Stimulated activated naive CD8-positive, alpha-beta T cell treated with anti-CD3 and anti-CD28 coated beads, Interleukin-15, Interleukin-2, amounts not matched to agents 100 ng/mL and 50 ng/mL, for 24 hours (primary cell): ENCODE results near the gene HIRIP3.

Experiments
- H3K27ac Mint-ChIP-seq: one replicate; pipeline ENCODE4 v1.8.0; 2021; ENCODE audit warnings: mild to moderate bottlenecking, mixed read lengths
- H3K27me3 Mint-ChIP-seq: one replicate; pipeline ENCODE4 v1.8.0; 2021; ENCODE audit warnings: mixed read lengths
- H3K36me3 Mint-ChIP-seq: one replicate; pipeline ENCODE4 v1.8.0; 2021; ENCODE audit warnings: low read depth, mixed read lengths
- H3K4me1 Mint-ChIP-seq: one replicate; pipeline ENCODE4 v1.8.0; 2021; ENCODE audit warnings: low read depth, mixed read lengths
- H3K4me3 Mint-ChIP-seq: one replicate; pipeline ENCODE4 v1.8.0; 2021; ENCODE audit warnings: mild to moderate bottlenecking, mixed read lengths
- H3K9me3 Mint-ChIP-seq: one replicate; pipeline ENCODE4 v1.8.0; 2021; ENCODE audit warnings: mixed read lengths

The HIRIP3 gene

DNA sequence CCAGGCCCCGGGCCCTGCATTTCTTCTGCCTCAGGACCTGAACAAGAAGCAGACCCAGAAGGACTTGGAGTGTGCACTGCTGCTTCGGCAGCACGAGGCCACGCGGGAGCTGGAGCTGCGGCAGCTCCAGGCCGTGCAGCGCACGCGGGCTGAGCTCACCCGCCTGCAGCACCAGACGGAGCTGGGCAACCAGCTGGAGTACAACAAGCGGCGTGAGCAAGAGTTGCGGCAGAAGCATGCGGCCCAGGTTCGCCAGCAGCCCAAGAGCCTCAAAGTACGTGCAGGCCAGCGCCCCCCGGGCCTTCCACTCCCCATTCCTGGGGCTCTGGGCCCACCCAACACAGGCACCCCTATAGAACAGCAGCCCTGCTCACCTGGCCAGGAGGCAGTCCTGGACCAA, 9.2 kb downstream of the HIRIP3 start:
- no peaks in the 10 kb centered on the region for H3K4me1 Mint-ChIP-seq
- peaks cover 64% of the 10 kb centered on the region for H3K36me3 Mint-ChIP-seq
- H3K9me3 Mint-ChIP-seq: no peaks in the 10 kb centered on the region
- no peak overlapping the region for H3K4me3 Mint-ChIP-seq
- H3K27ac Mint-ChIP-seq: no peak overlapping the region
- H3K27me3 Mint-ChIP-seq: no peaks in the 10 kb centered on the region

DNA sequence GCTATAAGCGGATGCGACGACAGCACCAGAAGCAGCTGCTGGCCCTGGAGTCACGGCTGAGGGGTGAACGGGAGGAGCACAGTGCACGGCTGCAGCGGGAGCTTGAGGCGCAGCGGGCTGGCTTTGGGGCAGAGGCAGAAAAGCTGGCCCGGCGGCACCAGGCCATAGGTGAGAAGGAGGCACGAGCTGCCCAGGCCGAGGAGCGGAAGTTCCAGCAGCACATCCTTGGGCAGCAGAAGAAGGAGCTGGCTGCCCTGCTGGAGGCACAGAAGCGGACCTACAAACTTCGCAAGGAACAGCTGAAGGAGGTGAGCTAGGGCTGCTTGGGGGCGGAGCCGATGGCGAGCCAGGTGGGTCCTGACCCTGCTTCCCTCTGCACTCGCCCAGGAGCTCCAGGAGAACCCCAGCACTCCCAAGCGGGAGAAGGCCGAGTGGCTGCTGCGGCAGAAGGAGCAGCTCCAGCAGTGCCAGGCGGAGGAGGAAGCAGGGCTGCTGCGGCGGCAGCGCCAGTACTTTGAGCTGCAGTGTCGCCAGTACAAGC, 10.1 kb downstream of the HIRIP3 start:
- Mint-ChIP-seq H3K4me3 (no peak overlapping the region), H3K4me1 (no peaks in the 10 kb centered on the region), H3K9me3 (no peaks in the 10 kb centered on the region), H3K27ac (no peak overlapping the region), H3K27me3 (no peaks in the 10 kb centered on the region), H3K36me3 (peaks cover 67% of the 10 kb centered on the region)

DNA sequence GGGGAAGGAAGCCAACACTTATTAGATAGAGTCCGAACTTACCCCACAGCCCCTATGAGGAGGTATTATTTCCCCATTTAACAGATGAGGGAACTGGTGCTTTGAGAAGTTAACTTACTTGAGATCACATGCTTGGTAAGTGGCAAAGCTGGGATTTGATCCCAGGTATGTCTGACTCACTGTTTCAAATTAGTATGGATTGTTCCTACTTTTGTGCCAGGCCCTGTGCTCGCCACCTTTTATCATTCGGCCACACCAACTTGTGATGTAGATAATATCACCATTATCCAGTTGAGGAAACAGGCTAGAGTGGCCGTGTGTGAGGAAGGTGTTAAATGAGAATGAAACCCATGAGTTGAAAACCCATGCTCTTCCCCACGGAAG, 10.7 kb downstream of the HIRIP3 start:
- Mint-ChIP-seq H3K27ac (no peak overlapping the region), H3K27me3 (no peaks in the 10 kb centered on the region), H3K9me3 (no peaks in the 10 kb centered on the region), H3K36me3 (peaks cover 65% of the 10 kb centered on the region), H3K4me1 (no peaks in the 10 kb centered on the region), H3K4me3 (no peak overlapping the region)

DNA sequence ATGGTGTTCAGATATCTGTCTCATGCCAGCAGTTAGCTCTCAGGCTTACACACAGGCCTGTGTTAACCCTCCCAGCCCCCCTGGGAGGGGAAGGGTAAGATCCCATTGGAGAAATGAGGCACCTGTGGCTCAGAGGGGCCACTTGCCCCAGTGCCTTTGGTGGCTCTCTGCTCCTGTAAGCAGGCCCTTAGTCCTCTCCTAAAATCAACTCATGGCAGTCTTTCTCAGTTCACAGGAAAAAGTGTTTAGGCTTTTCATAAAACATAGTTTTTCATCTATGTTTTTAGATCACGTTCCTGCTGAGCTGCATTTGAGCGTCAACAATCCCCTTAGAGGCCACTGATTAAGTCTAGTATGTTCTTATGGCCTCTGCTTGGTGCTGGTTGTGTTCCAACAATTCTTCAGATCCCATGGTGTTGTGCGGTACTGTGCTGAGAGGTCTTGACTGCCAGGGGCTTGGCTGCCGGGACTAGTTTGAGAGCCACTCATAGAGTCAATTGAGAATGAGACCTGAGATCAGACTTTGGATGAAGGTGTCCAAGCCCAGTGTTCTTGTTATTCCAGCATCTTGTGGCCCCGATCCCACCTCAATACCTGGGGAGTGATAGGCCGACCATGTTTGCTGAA, 11.2 kb downstream of the HIRIP3 start:
- no peaks in the 10 kb centered on the region for H3K4me1 Mint-ChIP-seq
- H3K9me3 Mint-ChIP-seq: no peaks in the 10 kb centered on the region
- H3K4me3 Mint-ChIP-seq: no peak overlapping the region
- no peak overlapping the region for H3K27ac Mint-ChIP-seq
- no peaks in the 10 kb centered on the region for H3K27me3 Mint-ChIP-seq
- peaks cover 66% of the 10 kb centered on the region for H3K36me3 Mint-ChIP-seq

DNA sequence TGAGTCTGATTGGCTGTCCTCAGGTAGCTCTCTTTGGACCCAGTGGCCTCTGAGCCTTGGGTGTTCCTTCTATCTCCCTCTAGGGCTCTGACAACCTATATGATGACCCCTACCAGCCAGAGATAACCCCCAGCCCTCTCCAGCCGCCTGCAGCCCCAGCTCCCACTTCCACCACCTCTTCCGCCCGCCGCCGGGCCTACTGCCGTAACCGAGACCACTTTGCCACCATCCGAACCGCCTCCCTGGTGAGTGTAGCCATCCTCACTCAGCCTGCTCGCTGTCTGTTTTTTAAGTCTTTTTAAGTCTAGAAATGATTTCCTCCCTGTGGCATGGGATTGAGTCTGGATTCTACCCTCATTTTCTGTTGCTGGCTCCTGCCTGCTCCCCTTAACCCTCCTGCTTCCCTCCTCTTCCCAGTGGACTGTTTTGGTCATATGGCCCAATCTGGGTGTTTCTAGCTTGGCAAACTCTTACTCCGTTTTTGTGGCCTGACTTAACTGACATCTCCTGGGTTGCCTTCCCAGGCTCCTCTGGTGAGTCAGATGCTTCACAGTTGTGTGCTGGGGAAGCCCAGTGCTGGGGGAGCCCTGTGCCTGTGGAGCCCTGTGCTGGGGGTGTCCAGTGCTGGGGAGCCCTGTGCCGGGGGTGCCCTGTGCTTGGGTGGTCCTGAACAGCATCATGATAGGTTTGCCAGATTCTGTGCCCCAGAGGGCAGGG, 11.8 kb downstream of the HIRIP3 start:
- H3K27ac Mint-ChIP-seq: no peak overlapping the region
- H3K4me3 Mint-ChIP-seq: no peak overlapping the region
- peaks cover 70% of the 10 kb centered on the region for H3K36me3 Mint-ChIP-seq
- no peaks in the 10 kb centered on the region for H3K27me3 Mint-ChIP-seq
- no peaks in the 10 kb centered on the region for H3K4me1 Mint-ChIP-seq
- no peaks in the 10 kb centered on the region for H3K9me3 Mint-ChIP-seq

DNA sequence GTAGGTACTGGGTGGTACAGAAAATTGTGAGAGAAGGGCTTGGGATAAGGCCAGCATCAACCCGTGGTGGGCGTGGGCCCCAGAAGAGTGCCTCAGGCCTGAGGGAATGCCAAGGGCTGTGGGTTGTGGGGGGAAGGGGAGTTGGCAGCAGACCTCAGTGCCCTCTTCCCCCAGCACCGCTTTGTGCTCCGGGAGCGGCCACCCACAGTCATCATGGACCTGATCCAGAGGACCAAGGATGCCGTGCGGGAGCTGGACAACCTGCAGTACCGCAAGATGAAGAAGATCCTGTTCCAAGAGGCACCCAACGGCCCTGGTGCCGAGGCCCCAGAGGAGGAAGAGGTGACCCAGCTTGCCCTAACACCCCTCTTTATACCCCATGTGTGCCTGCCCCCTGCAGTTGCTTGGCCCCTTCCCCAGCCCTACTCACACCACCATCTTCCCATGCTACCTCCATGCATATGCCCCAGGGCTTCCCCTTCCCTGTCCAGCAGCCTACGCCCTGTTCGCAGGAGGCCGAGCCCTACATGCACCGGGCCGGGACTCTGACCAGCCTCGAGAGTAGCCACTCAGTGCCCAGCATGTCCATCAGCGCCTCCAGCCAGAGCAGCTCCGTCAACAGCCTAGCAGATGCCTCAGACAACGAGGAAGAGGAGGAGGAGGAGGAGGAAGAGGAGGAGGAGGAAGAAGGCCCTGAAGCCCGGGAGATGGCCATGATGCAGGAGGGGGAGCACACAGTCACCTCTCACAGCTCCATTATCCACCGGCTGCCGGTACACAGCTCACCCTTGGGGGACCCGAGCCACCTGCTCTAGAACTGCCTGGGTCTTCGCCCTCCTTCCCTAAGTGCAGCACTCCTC, 12.6 kb downstream of the HIRIP3 start:
- no peak overlapping the region for H3K4me3 Mint-ChIP-seq
- no peaks in the 10 kb centered on the region for H3K9me3 Mint-ChIP-seq
- no peaks in the 10 kb centered on the region for H3K4me1 Mint-ChIP-seq
- H3K36me3 Mint-ChIP-seq: peaks cover 66% of the 10 kb centered on the region
- H3K27ac Mint-ChIP-seq: no peak overlapping the region
- no peaks in the 10 kb centered on the region for H3K27me3 Mint-ChIP-seq

DNA sequence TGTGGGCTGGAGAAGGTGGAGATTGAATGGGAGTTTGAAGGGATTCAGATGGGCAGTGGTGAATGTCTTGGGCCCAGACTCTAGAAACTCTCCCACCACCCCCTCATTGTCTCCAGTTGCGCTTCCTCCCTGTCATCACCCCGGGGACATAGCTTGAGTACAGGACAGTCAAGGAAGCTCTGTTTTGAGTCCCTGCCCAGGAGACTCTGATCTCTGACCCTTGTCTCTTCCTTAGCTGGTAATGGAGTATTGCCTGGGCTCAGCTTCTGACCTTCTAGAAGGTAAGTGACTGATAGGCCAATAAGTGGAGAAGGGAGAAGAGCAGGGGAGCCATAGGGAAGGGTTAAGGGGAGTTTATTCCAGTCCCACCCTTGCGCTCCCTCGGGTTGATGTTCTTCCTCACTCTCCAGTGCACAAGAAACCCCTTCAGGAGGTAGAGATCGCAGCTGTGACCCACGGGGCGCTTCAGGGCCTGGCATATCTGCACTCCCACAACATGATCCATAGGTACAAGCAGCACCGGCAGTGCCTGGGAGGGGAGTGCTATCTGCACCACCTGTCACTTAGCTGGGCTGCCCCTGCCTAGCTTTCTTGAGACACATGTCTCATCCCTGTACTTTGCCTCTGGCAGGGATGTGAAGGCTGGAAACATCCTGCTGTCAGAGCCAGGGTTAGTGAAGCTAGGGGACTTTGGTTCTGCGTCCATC, 16.7 kb downstream of the HIRIP3 start:
- peak overlapping the region; percentile 41 for H3K27ac Mint-ChIP-seq
- H3K27me3 Mint-ChIP-seq: no peaks in the 10 kb centered on the region
- no peak overlapping the region for H3K4me3 Mint-ChIP-seq
- peaks cover 24% of the 10 kb centered on the region for H3K4me1 Mint-ChIP-seq
- no peaks in the 10 kb centered on the region for H3K9me3 Mint-ChIP-seq
- H3K36me3 Mint-ChIP-seq: peaks cover 44% of the 10 kb centered on the region

DNA sequence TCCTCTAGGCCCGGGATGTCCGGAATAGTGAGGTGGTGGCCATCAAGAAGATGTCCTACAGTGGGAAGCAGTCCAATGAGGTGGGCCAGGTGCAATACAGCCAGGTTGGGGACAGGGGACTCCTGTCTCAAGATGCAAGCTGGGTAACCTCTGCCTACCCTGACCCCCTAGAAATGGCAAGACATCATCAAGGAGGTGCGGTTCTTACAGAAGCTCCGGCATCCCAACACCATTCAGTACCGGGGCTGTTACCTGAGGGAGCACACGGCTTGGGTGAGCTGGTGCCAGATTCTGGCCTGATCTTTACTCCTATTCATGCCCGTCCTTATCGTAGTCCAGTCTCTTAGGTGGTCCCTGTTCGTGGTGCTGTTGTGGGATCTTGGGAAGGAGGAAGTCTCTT, 17.3 kb downstream of the HIRIP3 start:
- Mint-ChIP-seq H3K27ac (peak overlapping the region; percentile 41), H3K27me3 (no peaks in the 10 kb centered on the region)

DNA sequence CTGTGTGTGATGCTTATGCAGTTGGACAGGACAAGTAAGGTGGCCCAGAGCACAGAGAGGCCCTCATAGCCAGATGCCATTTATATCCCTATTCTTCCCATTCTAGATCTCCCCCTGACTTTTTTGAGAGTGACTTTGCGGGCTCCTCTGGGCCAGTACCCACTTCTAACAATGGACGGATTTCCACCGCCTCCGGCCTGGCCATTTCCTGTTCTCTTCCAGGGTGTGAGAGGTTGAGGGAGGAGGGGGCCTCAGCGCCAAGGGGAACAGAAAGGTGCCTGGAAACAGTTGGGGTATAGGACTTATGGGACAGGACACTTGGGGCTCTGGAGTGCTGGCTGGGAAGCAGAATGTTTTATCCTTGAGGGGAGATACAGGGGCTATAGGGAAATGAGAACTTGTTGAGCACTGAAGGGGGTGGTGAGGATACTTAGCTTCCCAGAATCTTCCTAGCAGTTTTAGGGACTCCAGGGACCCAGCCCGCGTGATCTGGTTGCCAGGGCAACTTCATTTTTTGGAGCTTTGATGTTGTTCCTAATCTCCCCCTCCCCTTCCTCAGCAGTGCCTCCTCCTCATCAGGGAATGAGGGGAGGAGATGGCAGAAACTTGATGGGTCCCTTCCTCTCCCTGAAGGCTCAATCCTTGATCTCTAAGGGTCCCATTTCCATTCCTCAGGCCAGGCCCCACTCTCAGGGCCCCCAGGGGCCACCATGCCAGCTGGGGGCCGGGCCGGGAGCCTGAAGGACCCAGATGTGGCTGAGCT, 18.2 kb downstream of the HIRIP3 start:
- H3K4me3 Mint-ChIP-seq: no peak overlapping the region
- H3K27ac Mint-ChIP-seq: no peak overlapping the region
- H3K9me3 Mint-ChIP-seq: peaks cover 6% of the 10 kb centered on the region
- no peaks in the 10 kb centered on the region for H3K27me3 Mint-ChIP-seq
- peaks cover 43% of the 10 kb centered on the region for H3K36me3 Mint-ChIP-seq
- peaks cover 33% of the 10 kb centered on the region for H3K4me1 Mint-ChIP-seq

More for the DNA sequence above, 17.3 kb downstream of the HIRIP3 start:
- Mint-ChIP-seq H3K4me3 (no peak overlapping the region), H3K4me1 (peaks cover 29% of the 10 kb centered on the region), H3K9me3 (peaks cover 2% of the 10 kb centered on the region), H3K36me3 (peaks cover 41% of the 10 kb centered on the region)

DNA sequence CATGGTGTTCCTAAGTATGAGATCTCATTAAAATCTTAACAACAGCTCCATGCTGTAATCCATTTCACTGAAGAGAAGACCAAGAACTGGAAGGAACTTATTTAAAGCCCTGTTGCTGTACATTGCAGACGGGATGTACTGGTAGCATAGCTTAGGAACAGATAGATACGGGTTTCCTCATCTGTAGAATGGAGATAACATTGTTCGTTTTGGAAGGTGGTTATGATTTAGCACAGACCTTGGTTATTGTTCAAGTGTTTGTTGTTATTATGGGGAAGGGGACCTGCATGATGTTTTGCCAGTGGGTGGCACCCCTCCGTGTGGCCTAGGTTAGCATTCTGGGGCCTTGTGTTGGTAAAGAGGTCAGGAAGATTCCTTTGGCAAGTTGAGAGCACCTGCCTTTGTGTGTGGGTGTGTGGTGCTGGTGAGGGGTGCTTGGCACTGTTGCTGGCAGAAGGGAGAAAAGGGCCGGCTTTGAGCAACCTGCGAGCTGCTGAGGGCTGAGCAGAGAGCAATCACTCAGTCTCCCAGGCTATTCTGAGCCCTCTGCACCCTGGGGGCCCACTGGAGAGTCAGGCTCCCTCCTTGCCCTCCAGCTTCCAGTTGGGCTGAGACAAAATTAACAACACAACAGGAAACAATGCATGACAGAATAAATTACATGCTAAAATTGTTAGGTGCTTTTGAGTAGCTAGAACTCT, 19.5 kb downstream of the HIRIP3 start:
- Mint-ChIP-seq H3K36me3 (peaks cover 41% of the 10 kb centered on the region), H3K27me3 (no peaks in the 10 kb centered on the region), H3K27ac (peak overlapping the region; percentile 53), H3K9me3 (peaks cover 6% of the 10 kb centered on the region), H3K4me3 (peak overlapping the region; percentile 91), H3K4me1 (peaks cover 33% of the 10 kb centered on the region)

DNA sequence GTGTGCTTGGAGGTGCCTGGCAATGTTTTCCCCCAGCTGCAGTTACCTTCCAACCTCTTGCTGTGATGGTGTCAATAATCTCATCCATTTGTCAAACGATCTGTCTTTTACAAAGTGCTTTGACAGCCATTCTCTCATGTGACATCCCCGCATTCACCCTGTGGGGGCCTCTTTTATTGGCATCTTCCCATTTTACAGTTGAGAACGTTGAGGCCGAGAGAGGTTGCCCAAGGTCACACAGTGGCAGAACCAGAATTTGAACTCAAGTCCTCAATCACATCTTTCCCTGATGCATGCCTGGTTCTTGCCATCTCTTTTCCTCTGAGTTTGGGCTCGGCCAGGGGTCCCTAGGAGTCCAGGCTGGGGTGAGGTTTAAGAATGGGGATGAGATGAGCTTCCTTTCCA, 20.3 kb downstream of the HIRIP3 start:
- Mint-ChIP-seq H3K36me3 (peaks cover 35% of the 10 kb centered on the region), H3K9me3 (peaks cover 6% of the 10 kb centered on the region), H3K27me3 (no peaks in the 10 kb centered on the region), H3K4me1 (peaks cover 33% of the 10 kb centered on the region), H3K4me3 (peak overlapping the region; percentile 91), H3K27ac (peak overlapping the region; percentile 93)

DNA sequence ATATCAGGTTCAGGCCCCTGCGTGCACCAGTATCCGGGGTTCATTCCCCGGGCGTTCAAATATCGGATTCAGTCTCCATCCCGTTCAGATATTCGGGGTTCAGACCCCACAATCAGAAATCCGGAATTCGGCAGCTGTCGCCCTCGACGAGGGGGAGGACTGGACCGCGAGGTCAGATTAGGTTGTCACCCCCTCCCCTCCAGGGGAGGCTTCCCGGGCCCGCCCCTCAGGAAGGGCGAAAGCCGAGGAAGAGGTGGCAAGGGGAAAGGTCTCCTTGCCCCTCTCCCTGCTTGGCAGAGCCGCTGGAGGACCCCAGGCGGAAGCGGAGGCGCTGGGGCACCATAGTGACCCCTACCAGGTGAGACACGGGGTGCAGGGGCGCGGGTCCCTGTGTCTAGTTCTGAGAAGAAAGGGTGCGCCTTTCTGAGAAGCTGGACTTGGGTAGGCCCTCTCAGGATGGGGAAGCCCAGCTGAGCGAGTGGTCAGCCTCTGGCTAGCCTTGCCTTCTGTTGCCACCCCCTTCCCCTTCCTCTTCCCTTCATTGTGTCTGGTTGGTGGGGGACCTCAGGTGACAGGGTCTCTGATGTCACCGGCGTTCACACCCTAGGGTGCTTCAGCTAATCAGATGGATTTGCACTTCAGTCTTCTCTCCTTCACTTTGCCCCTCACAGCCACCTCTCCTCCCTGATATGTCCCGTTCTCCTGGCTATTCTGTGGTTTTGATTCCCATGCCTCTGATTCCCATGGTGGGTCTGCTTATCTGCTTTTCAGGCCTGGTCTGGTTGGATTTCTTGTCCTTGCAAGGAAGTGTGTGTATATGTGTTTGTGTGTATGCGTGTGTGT, 20.9 kb downstream of the HIRIP3 start:
- peaks cover 34% of the 10 kb centered on the region for H3K36me3 Mint-ChIP-seq
- peak overlapping the region; percentile 91 for H3K4me3 Mint-ChIP-seq
- H3K27me3 Mint-ChIP-seq: no peaks in the 10 kb centered on the region
- H3K27ac Mint-ChIP-seq: peak overlapping the region; percentile 93
- H3K4me1 Mint-ChIP-seq: peaks cover 33% of the 10 kb centered on the region
- H3K9me3 Mint-ChIP-seq: peaks cover 6% of the 10 kb centered on the region
